IMR-90 (cell line): Measurements from ENCODE around the gene THBS1. TPM values are rescaled to one million over a fixed set of nuclear protein-coding genes. Genes with fewer than 3 reads are reported as not detected.
A peak's percentile ranks its signal among the peaks of the same experiment; 100 is the strongest.

Experiments used
- ATAC-seq: fragments of 200-7000 bp; cut with Tn5 transposase; 2 replicates; pipeline ENCODE4 v1.9.1; 2020; ENCODE audit warnings: low read depth, mild to moderate bottlenecking, moderate library complexity
- BruUV-seq: library from RNA; stranded (reverse); fragments of 400-500 nt; replicated peaks from 2 replicates; lab custom pipeline; 2021; lab: Mats Ljungman, UMichigan
- CTCF ChIA-PET: fragments of 300-600 bp; formaldehyde crosslinking; extraction: SDS; loops from one replicate; lab custom pipeline; 2021; ENCODE audit warnings: antibody characterized with exemption; lab: Yijun Ruan, JAX
- POLR2A ChIA-PET: fragments of 300-600 bp; sonication (Branson Sonifier 250); formaldehyde crosslinking; loops from one replicate; lab custom pipeline; 2022; ENCODE audit warnings: antibody characterized with exemption; ENCODE audit not compliant: unreplicated experiment; lab: Charles Lee
- DNase-seq: peaks from one replicate; pipeline ENCODE4 v3.0.0; 2013
- H2AFZ ChIP-seq: replicated peaks from 2 replicates; pipeline ENCODE3; 2013; ENCODE audit warnings: low read length, mild to moderate bottlenecking; ENCODE audit not compliant: poor library complexity
- H2AK5ac ChIP-seq: 2 replicates; pipeline ENCODE4 v1.6.1; 2013; ENCODE audit warnings: low read depth, low read length, inconsistent platforms
- H2AK9ac ChIP-seq: replicated peaks from 2 replicates; pipeline ENCODE3; 2013; ENCODE audit warnings: mild to moderate bottlenecking, low read depth, low read length, moderate library complexity; ENCODE audit not compliant: poor library complexity
- H2BK120ac ChIP-seq: 2 replicates; pipeline ENCODE4 v1.6.1; 2013; ENCODE audit warnings: low read depth, low read length, inconsistent platforms
- H2BK15ac ChIP-seq: 3 replicates; pipeline ENCODE4 v1.6.1; 2013; ENCODE audit warnings: low read depth, low read length, inconsistent platforms
- H2BK20ac ChIP-seq: 2 replicates; pipeline ENCODE4 v1.6.1; 2013; ENCODE audit warnings: low read depth, mild to moderate bottlenecking, inconsistent platforms, low read length, moderate library complexity
- H2BK5ac ChIP-seq: 2 replicates; pipeline ENCODE4 v1.6.1; 2013; ENCODE audit warnings: mild to moderate bottlenecking, low read depth, low read length, inconsistent platforms; ENCODE audit not compliant: poor library complexity, severe bottlenecking
- H3K14ac ChIP-seq: replicated peaks from 2 replicates; pipeline ENCODE4 v1.6.1; 2013; ENCODE audit warnings: low read depth, low read length, inconsistent platforms
- H3K18ac ChIP-seq: 2 replicates; pipeline ENCODE4 v1.6.1; 2013; ENCODE audit warnings: low read depth, low read length, control low read depth
- H3K23ac ChIP-seq: 2 replicates; pipeline ENCODE4 v1.6.1; 2013; ENCODE audit warnings: low read depth, low read length, inconsistent platforms
- H3K27ac ChIP-seq: 2 replicates; pipeline ENCODE4 v1.5.1; 2013; ENCODE audit warnings: mild to moderate bottlenecking, control low read depth, low read length; ENCODE audit not compliant: insufficient read depth
- H3K27me3 ChIP-seq: 2 replicates; pipeline ENCODE4 v1.6.1; 2013; ENCODE audit warnings: low read length; ENCODE audit not compliant: control insufficient read depth, insufficient read depth
- H3K36me3 ChIP-seq: 2 replicates; pipeline ENCODE4 v1.6.1; 2013; ENCODE audit warnings: low read length, mixed read lengths; ENCODE audit not compliant: control insufficient read depth, insufficient read depth
- H3K4ac ChIP-seq: 2 replicates; pipeline ENCODE4 v1.6.1; 2013; ENCODE audit warnings: low read depth, low read length, inconsistent platforms
- H3K4me1 ChIP-seq: 2 replicates; pipeline ENCODE4 v1.6.1; 2013; ENCODE audit warnings: low read length, mixed read lengths; ENCODE audit not compliant: control insufficient read depth, insufficient read depth
- H3K4me2 ChIP-seq: 2 replicates; pipeline ENCODE4 v1.6.1; 2013; ENCODE audit warnings: low read depth, mild to moderate bottlenecking, control low read depth, low read length, moderate library complexity
- H3K4me3 ChIP-seq: 2 replicates; pipeline ENCODE4 v1.5.1; 2013; ENCODE audit warnings: low read depth, mild to moderate bottlenecking, control low read depth, low read length, moderate library complexity; ENCODE audit not compliant: insufficient read depth
- H3K56ac ChIP-seq: 2 replicates; pipeline ENCODE4 v1.6.1; 2013; ENCODE audit warnings: low read length, inconsistent platforms; ENCODE audit not compliant: insufficient read depth; ENCODE audit errors: extremely low read depth
- H3K79me1 ChIP-seq, 2 experiments: 2 replicates each; pipeline ENCODE4 v1.6.1; 2013; ENCODE audit warnings: low read length in 2 of 2, inconsistent platforms in 1 of 2, low read depth in 1 of 2
- H3K9ac ChIP-seq: 2 replicates; pipeline ENCODE4 v1.6.1; 2013; ENCODE audit warnings: low read depth, low read length, control low read depth
- H3K9me1 ChIP-seq: 2 replicates; pipeline ENCODE4 v1.6.1; 2013; ENCODE audit warnings: low read length, inconsistent platforms; ENCODE audit not compliant: insufficient read depth
- H3K9me3 ChIP-seq: 2 replicates; pipeline ENCODE4 v1.6.1; 2013; ENCODE audit warnings: low read length; ENCODE audit not compliant: control insufficient read depth, insufficient read depth
- H4K20me1 ChIP-seq: 2 replicates; pipeline ENCODE4 v1.6.1; 2013; ENCODE audit warnings: low read length, inconsistent platforms; ENCODE audit not compliant: insufficient read depth
- H4K5ac ChIP-seq: 2 replicates; pipeline ENCODE4 v1.6.1; 2013; ENCODE audit warnings: mild to moderate bottlenecking, low read depth, low read length, control low read depth
- H4K8ac ChIP-seq, 2 experiments: 2 replicates each; pipeline ENCODE4 v1.6.1; 2013; ENCODE audit warnings: low read depth in 2 of 2, low read length in 2 of 2, control low read depth in 1 of 2, inconsistent platforms in 1 of 2
- H4K91ac ChIP-seq: 2 replicates; pipeline ENCODE4 v1.6.1; 2013; ENCODE audit warnings: low read depth, low read length, inconsistent platforms; ENCODE audit not compliant: insufficient read depth
- BHLHE40 ChIP-seq: fragments of 150-350 bp; IDR thresholded peaks from 2 replicates; pipeline ENCODE4 v1.6.1; 2016; ENCODE audit warnings: mild to moderate bottlenecking, low read depth, low read length
- CEBPB ChIP-seq: IDR thresholded peaks from 2 replicates; pipeline ENCODE4 v1.6.1; 2012; ENCODE audit warnings: low read depth, low read length, improper control_type of control experiment
- CHD1 ChIP-seq: IDR thresholded peaks from 2 replicates; pipeline ENCODE4 v1.6.1; 2012; ENCODE audit warnings: low read depth, low read length, improper control_type of control experiment
- MAFK ChIP-seq: IDR thresholded peaks from 2 replicates; pipeline ENCODE4 v1.6.1; 2012; ENCODE audit warnings: low read depth, low read length, improper control_type of control experiment
- MAZ ChIP-seq: IDR thresholded peaks from 2 replicates; pipeline ENCODE4 v1.6.1; 2012; ENCODE audit warnings: low read depth, mild to moderate bottlenecking, low read length, improper control_type of control experiment, moderate library complexity, borderline replicate concordance
- MXI1 ChIP-seq: IDR thresholded peaks from 2 replicates; pipeline ENCODE4 v1.6.1; 2012; ENCODE audit warnings: low read depth, mild to moderate bottlenecking, low read length, moderate library complexity, borderline replicate concordance
- POLR2A ChIP-seq: IDR thresholded peaks from 2 replicates; pipeline ENCODE4 v1.6.1; 2012; ENCODE audit warnings: mild to moderate bottlenecking, low read depth, low read length
- RFX5 ChIP-seq: IDR thresholded peaks from 2 replicates; pipeline ENCODE4 v1.8.0; 2012; ENCODE audit warnings: low read depth, mild to moderate bottlenecking, low read length, moderate library complexity
- SMC3 ChIP-seq: fragments of 150-350 bp; IDR thresholded peaks from 2 replicates; pipeline ENCODE4 v1.6.1; 2016; ENCODE audit warnings: low read depth, mild to moderate bottlenecking, antibody characterized with exemption, low read length, moderate library complexity
- USF2 ChIP-seq: fragments of 150-350 bp; IDR thresholded peaks from 2 replicates; pipeline ENCODE4 v1.6.1; 2017; ENCODE audit warnings: mild to moderate bottlenecking, antibody characterized with exemption, low read length, low read depth
- WGBS, 2 experiments: methylation state at CpG; one replicate each; pipeline versions ENCODE4 v1.1.5 to v1.1.7; 2013; ENCODE audit warnings: missing lambda C conversion rate in 2 of 2; ENCODE audit not compliant: insufficient read length in 1 of 2; ENCODE audit errors: extremely low coverage in 2 of 2; 5-methylcytosine and 5-hydroxymethylcytosine counted together
- dilution Hi-C: fragments of 300-500 bp; cut with HindIII; formaldehyde crosslinking; loops from one replicate; pipeline ENCODE4 v1.14.3; 2018; ENCODE audit warnings: low sequenced_read_pairs; ENCODE audit not compliant: unreplicated experiment
- in situ Hi-C: fragments of 300-500 bp; cut with MboI; formaldehyde crosslinking; loops from 3 replicates; pipeline ENCODE4 v1.14.3; 2019; ENCODE audit warnings: low sequenced_read_pairs, inconsistent platforms, mixed read lengths
- intact Hi-C: fragments of 100-400 bp; cut with micrococcal nuclease; formaldehyde crosslinking; loops from 2 replicates; pipeline ENCODE4 v1.10.0; 2022
- polyA plus RNA-seq, 3 experiments: library from polyadenylated mRNA; depleted of rRNA; stranded (reverse); fragments of >200 nt; gene quantifications; 2 replicates each; pipeline ENCODE4 v1.2.3, GENCODE V29; 2012; ENCODE audit warnings: low replicate concordance in 1 of 3
- total RNA-seq: library from RNA; depleted of rRNA; stranded (reverse); fragments of >200 nt; gene quantifications from 2 replicates; pipeline ENCODE4 v1.2.3, GENCODE V29; 2012

THBS1 gene
- total and polyA plus RNA-seq, 2 of the 4 experiments (the other 2 are of a cell fraction) = 1,562 to 4,071 TPM

GRCh38 chr15:39587731-39588530 is 7.1 kb downstream of the THBS1 start:
- Histone ChIP-seq H3K18ac (no peak overlapping the region), H3K9ac (no peak overlapping the region; the same call in 1 of the 2 replicates), H4K20me1 (peaks cover 99% of the 10 kb centered on the region), H3K36me3 (peaks cover 76% of the 10 kb centered on the region), H3K56ac (no peak overlapping the region), H3K27me3 (no peaks in the 10 kb centered on the region), H3K23ac (no peak overlapping the region), H2BK120ac (no peak overlapping the region), H2AFZ (no peak overlapping the region), H3K14ac (no peak overlapping the region), H2BK5ac (no peak overlapping the region), H3K9me1 (peaks cover 13% of the 10 kb centered on the region), H3K4ac (no peak overlapping the region), H4K8ac (no peak overlapping the region), H2BK15ac (no peak overlapping the region), H3K79me1 (peaks cover 4 to 75% of the 10 kb centered on the region in 2 experiments; a peak in 3 of 4 replicates), H3K4me1 (no peaks in the 10 kb centered on the region; the same call in 1 of the 2 replicates), H2AK9ac (peak overlapping the region; percentile 7), H4K5ac (no peak overlapping the region), H3K4me2 (no peak overlapping the region; the same call in 1 of the 2 replicates), H4K91ac (no peak overlapping the region), H2AK5ac (no peak overlapping the region), H3K4me3 (no peak overlapping the region), H3K27ac (no peak overlapping the region), H2BK20ac (no peak overlapping the region), H3K9me3 (no peaks in the 10 kb centered on the region)
- POLR2A ChIA-PET = interaction anchor here (0.6 to 1.6 kb wide), 4 partner anchors 11 to 508 kb away, joined by 3 to 12 read pairs (median 3); no protein-coding TSS in a partner anchor
- intact Hi-C loops = no loop called here
- CTCF ChIA-PET = no interaction called here
- ATAC-seq = no peak
- in situ Hi-C loops = no loop called here
- TF ChIP-seq RFX5 (no peak), CEBPB (no peak), SMC3 (no peak), CHD1 (peak; percentile 82; the same call in 1 of the 2 replicates), USF2 (0 out of 2 replicates have a peak, but pooled peaks have one; percentile 2), BHLHE40 (no peak), POLR2A (peak; percentile 49), MAFK (0 out of 2 replicates have a peak, but pooled peaks have one; percentile 29), MXI1 (no peak), MAZ (peak; percentile 34; the same call in 1 of the 2 replicates)
- 84% methylated on average over 9 of the region's 13 CpGs; no CpG with 5 or more reads in 1 of the 2 experiments for WGBS, 2 experiments
- BruUV-seq = no TSS peak
- dilution Hi-C loops = no loop called here
- peak; percentile 47 for DNase-seq
